ENCODE data around the gene FBXL7.

FBXL7 gene

DNA sequence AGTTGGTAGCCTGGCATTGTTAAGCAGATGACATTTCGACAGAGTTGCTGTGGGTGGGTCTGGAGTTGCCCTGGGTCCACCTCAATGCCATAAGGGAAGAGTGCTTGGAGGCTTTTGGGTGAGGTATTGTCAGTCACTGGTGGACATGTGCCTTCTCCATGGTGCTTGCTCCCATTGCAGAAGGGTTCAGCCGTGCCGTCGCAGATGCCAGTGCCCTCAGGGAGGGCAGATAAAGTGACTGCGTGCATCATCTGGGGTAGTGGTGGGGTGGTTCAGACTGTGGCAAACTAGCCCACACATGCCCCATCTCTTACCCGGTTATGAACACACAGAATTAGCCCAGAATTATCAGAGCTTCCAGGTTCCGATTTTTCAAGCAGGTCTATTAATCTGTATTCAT lies 71.6 kb downstream of the FBXL7 start:
- Histone ChIP-seq H3K36me3 (ENCODE audit: control insufficient read depth, low read length) (no peaks in the 10 kb centered on the region), H3K9me2 (replicated peaks; ENCODE audit: control insufficient read depth, low read length) (no peaks in the 10 kb centered on the region), H3K4me3 (ENCODE audit: low read length) (no peak overlapping the region), H3K4me2 (ENCODE audit: low read length) (no peak overlapping the region), H3K27me3 (ENCODE audit: control insufficient read depth, low read length) (no peaks in the 10 kb centered on the region), H3F3A (ENCODE audit: control insufficient read depth, insufficient read depth) (no peaks in the 10 kb centered on the region), H3K9me3 (ENCODE audit: control insufficient read depth, insufficient read depth, low read length) (no peaks in the 10 kb centered on the region), H3K27ac (ENCODE audit: low read depth, low read length) (no peak overlapping the region), H3K79me2 (ENCODE audit: control insufficient read depth, low read length) (no peaks in the 10 kb centered on the region), H4K20me1 (ENCODE audit: control insufficient read depth, insufficient read depth, low read depth, low read length) (no peaks in the 10 kb centered on the region), H3K4me1 (ENCODE audit: control insufficient read depth, low read length) (no peaks in the 10 kb centered on the region)
- TF ChIP-seq CTCF (IDR thresholded peaks at IDR 0.05; ENCODE audit: low read depth, low read length, poor library complexity, severe bottlenecking) (no peak), EZH2phosphoT487 (IDR thresholded peaks at IDR 0.05; ENCODE audit: borderline replicate concordance, low read length) (no peak)

DNA sequence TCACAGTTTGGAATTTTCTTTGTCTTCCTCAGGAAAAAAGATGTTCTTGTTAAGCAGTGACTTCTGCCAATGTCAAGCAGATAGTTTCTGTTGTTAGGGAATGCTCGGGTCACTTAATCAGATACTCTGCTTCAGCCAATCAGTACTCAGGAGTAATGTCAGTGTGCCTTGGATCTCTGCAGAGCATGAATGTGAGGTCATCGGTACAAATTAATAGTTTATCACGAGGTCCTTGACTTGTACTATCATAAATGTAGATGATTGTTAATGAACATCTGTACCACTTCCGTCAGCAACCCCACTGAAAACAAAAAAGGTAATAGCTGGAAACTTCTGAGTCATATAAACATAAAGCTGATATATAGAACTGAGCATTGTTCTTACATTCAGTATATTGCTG lies 73.6 kb downstream of the FBXL7 start:
- Histone ChIP-seq H3K9me2 (replicated peaks; ENCODE audit: control insufficient read depth, low read length) (no peaks in the 10 kb centered on the region), H3K79me2 (ENCODE audit: control insufficient read depth, low read length) (no peaks in the 10 kb centered on the region), H3K4me3 (ENCODE audit: low read length) (no peak overlapping the region), H3K27me3 (ENCODE audit: control insufficient read depth, low read length) (no peaks in the 10 kb centered on the region), H3K4me1 (ENCODE audit: control insufficient read depth, low read length) (no peaks in the 10 kb centered on the region), H3K27ac (ENCODE audit: low read depth, low read length) (no peak overlapping the region), H4K20me1 (ENCODE audit: control insufficient read depth, insufficient read depth, low read depth, low read length) (no peaks in the 10 kb centered on the region), H3K36me3 (ENCODE audit: control insufficient read depth, low read length) (no peaks in the 10 kb centered on the region), H3K9me3 (ENCODE audit: control insufficient read depth, insufficient read depth, low read length) (no peaks in the 10 kb centered on the region), H3K4me2 (ENCODE audit: low read length) (no peak overlapping the region), H3F3A (ENCODE audit: control insufficient read depth, insufficient read depth) (no peaks in the 10 kb centered on the region)
- TF ChIP-seq CTCF (IDR thresholded peaks at IDR 0.05; ENCODE audit: low read depth, low read length, poor library complexity, severe bottlenecking) (no peak), EZH2phosphoT487 (IDR thresholded peaks at IDR 0.05; ENCODE audit: borderline replicate concordance, low read length) (no peak)

DNA sequence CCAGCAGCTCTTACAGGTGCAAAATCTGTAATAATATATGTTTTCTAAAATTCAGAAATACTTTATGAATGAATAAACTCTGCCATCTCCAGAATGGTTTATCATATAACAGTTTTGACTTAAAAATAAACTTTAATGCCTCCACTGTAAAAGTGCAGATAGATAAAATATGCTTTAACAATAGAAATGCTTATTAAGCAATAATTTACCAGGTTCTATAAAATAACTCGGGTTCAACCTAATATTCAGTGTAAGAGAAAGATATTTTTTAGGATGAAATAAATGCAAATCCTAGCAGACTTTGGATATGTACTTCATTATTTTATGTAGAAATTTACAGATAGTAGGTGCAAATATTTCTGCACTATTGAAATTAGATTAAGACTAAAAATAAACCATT lies 74.1 kb downstream of the FBXL7 start:
- Histone ChIP-seq H3K4me2 (ENCODE audit: low read length) (no peak overlapping the region), H3K36me3 (ENCODE audit: control insufficient read depth, low read length) (no peaks in the 10 kb centered on the region), H4K20me1 (ENCODE audit: control insufficient read depth, insufficient read depth, low read depth, low read length) (no peaks in the 10 kb centered on the region), H3K4me3 (ENCODE audit: low read length) (no peak overlapping the region), H3K4me1 (ENCODE audit: control insufficient read depth, low read length) (no peaks in the 10 kb centered on the region), H3K79me2 (ENCODE audit: control insufficient read depth, low read length) (no peaks in the 10 kb centered on the region), H3K9me3 (ENCODE audit: control insufficient read depth, insufficient read depth, low read length) (no peaks in the 10 kb centered on the region), H3K27me3 (ENCODE audit: control insufficient read depth, low read length) (no peaks in the 10 kb centered on the region), H3K27ac (ENCODE audit: low read depth, low read length) (no peak overlapping the region), H3K9me2 (replicated peaks; ENCODE audit: control insufficient read depth, low read length) (no peaks in the 10 kb centered on the region), H3F3A (ENCODE audit: control insufficient read depth, insufficient read depth) (no peaks in the 10 kb centered on the region)
- TF ChIP-seq EZH2phosphoT487 (IDR thresholded peaks at IDR 0.05; ENCODE audit: borderline replicate concordance, low read length) = no peak
- TF ChIP-seq CTCF (IDR thresholded peaks at IDR 0.05; ENCODE audit: low read depth, low read length, poor library complexity, severe bottlenecking) = no peak
